SK-N-SH (cell line): ENCODE results near the gene VPS26B. TPM values are rescaled to one million over a fixed set of nuclear protein-coding genes. Genes with fewer than 3 reads are reported as not detected.

Experiments
- CTCF ChIA-PET: fragments of 300-600, 350-600 bp; formaldehyde crosslinking; extraction: SDS; loops from one replicate; lab custom pipeline; 2021; lab: Yijun Ruan, JAX
- POLR2A ChIA-PET: fragments of 350-600 bp; sonication (Branson Sonifier 250); formaldehyde crosslinking; extraction: SDS; loops from one replicate; lab custom pipeline; 2020; ENCODE audit warnings: antibody characterized with exemption, inconsistent platforms; lab: Yijun Ruan, JAX
- DNase-seq: peaks from one replicate; pipeline ENCODE4 v3.0.0; 2012
- H2AFZ ChIP-seq: fragments of 200-600 bp; sonication (generic); 2 replicates; pipeline ENCODE4 v1.8.1; 2016; ENCODE audit warnings: antibody characterized with exemption, mild to moderate bottlenecking, low read depth
- H3F3A ChIP-seq: fragments of 200-600 bp; sonication (generic); replicated peaks from 2 replicates; pipeline ENCODE3; 2016; ENCODE audit warnings: antibody characterized with exemption, mild to moderate bottlenecking; ENCODE audit not compliant: insufficient read depth
- H3K27ac ChIP-seq, 2 experiments: fragments of 200-500 bp in 1 of 2; fragments of 200-600 bp in 1 of 2; sonication (Bioruptor generic) in 1 of 2; sonication (generic), shearing (Covaris generic) in 1 of 2; 2 replicates each; pipeline versions ENCODE4 v1.5.1 to v1.6.1; 2014 to 2016; ENCODE audit warnings: low read depth in 2 of 2, inconsistent platforms in 1 of 2, low read length in 1 of 2, mild to moderate bottlenecking in 1 of 2, mixed read lengths in 1 of 2
- H3K27me3 ChIP-seq: fragments of 200-600 bp; sonication (generic), shearing (Covaris generic); 2 replicates; pipeline ENCODE4 v1.6.1; 2016; ENCODE audit warnings: mixed run types; ENCODE audit not compliant: insufficient read depth
- H3K36me3 ChIP-seq, 2 experiments: fragments of 200-500 bp in 1 of 2; fragments of 200-600 bp in 1 of 2; sonication (Bioruptor generic) in 1 of 2; sonication (generic) in 1 of 2; replicated peaks in 1 of 2; 2 replicates each; pipeline versions ENCODE3 to v1.5.1; 2014 to 2016; ENCODE audit warnings: low read length in 1 of 2, mild to moderate bottlenecking in 1 of 2; ENCODE audit not compliant: insufficient read depth in 2 of 2, control insufficient read depth in 1 of 2
- H3K4me1 ChIP-seq, 2 experiments: fragments of 200-500 bp in 1 of 2; fragments of 200-600 bp in 1 of 2; sonication (Bioruptor generic) in 1 of 2; sonication (generic), shearing (Covaris generic) in 1 of 2; 2 replicates each; pipeline versions ENCODE4 v1.5.1 to v1.6.1; 2014 to 2016; ENCODE audit warnings: low read depth in 1 of 2, low read length in 1 of 2, mixed run types in 1 of 2; ENCODE audit not compliant: insufficient read depth in 2 of 2, control insufficient read depth in 1 of 2
- H3K4me2 ChIP-seq: fragments of 200-600 bp; sonication (generic), shearing (Covaris generic); 2 replicates; pipeline ENCODE4 v1.6.1; 2017; ENCODE audit warnings: mixed run types
- H3K4me3 ChIP-seq, 2 experiments: fragments of 200-500 bp in 1 of 2; fragments of 200-600 bp in 1 of 2; sonication (Bioruptor generic) in 1 of 2; sonication (generic), shearing (Covaris generic) in 1 of 2; 2 replicates each; pipeline versions ENCODE4 v1.5.1 to v1.8.1; 2014 to 2016; ENCODE audit warnings: low read depth in 2 of 2, inconsistent platforms in 1 of 2, low read length in 1 of 2, mild to moderate bottlenecking in 1 of 2, mixed read lengths in 1 of 2, moderate library complexity in 1 of 2
- H3K79me2 ChIP-seq: fragments of 200-600 bp; sonication (generic); 2 replicates; pipeline ENCODE4 v1.8.1; 2017; ENCODE audit warnings: mild to moderate bottlenecking; ENCODE audit not compliant: insufficient read depth
- H3K9ac ChIP-seq: fragments of 200-600 bp; sonication (generic); 2 replicates; pipeline ENCODE4 v1.6.1; 2017; ENCODE audit warnings: mixed run types
- H3K9me2 ChIP-seq: fragments of 200-600 bp; sonication (generic); 2 replicates; pipeline ENCODE4 v1.6.1; 2017; ENCODE audit warnings: mixed run types
- H3K9me3 ChIP-seq: fragments of 200-600 bp; sonication (generic); 2 replicates; pipeline ENCODE4 v1.6.1; 2017; ENCODE audit warnings: mixed run types, mild to moderate bottlenecking, moderate library complexity
- H4K20me1 ChIP-seq: fragments of 200-600 bp; sonication (generic); 2 replicates; pipeline ENCODE4 v1.6.1; 2017; ENCODE audit warnings: mild to moderate bottlenecking, mixed run types; ENCODE audit not compliant: insufficient read depth
- CHD2 ChIP-seq: fragments of 150-350 bp; IDR thresholded peaks from 2 replicates; pipeline ENCODE4 v1.6.1; 2018; ENCODE audit warnings: low read length; ENCODE audit not compliant: partially characterized antibody
- ELF1 ChIP-seq: IDR thresholded peaks from 2 replicates; pipeline ENCODE4 v1.4.0; 2012
- FOXJ3 ChIP-seq: sonication (generic); formaldehyde crosslinking; IDR thresholded peaks from 2 replicates; pipeline ENCODE4 v1.5.1; 2020; ENCODE audit warnings: mild to moderate bottlenecking, missing genetic modification reagents
- FOXM1 ChIP-seq: IDR thresholded peaks from 2 replicates; pipeline ENCODE4 v1.4.0; 2012; ENCODE audit warnings: low read depth, mild to moderate bottlenecking
- GATA2 ChIP-seq: sonication (generic); formaldehyde crosslinking; IDR thresholded peaks from 2 replicates; pipeline ENCODE4 v1.5.0; 2020; ENCODE audit warnings: mild to moderate bottlenecking, missing genetic modification reagents
- IRF3 ChIP-seq: fragments of 150-350 bp; IDR thresholded peaks from 2 replicates; pipeline ENCODE4 v1.6.1; 2016; ENCODE audit warnings: mild to moderate bottlenecking, low read depth, low read length
- MXI1 ChIP-seq: IDR thresholded peaks from 2 replicates; pipeline ENCODE4 v1.6.1; 2012; ENCODE audit warnings: mild to moderate bottlenecking, low read depth, low read length, improper control_type of control experiment
- RCOR1 ChIP-seq: fragments of 150-350 bp; IDR thresholded peaks from 2 replicates; pipeline ENCODE4 v1.6.1; 2017; ENCODE audit warnings: antibody characterized with exemption, low read length
- RFX5 ChIP-seq: IDR thresholded peaks from 2 replicates; pipeline ENCODE4 v1.6.1; 2012; ENCODE audit warnings: mild to moderate bottlenecking, improper control_type of control experiment, low read length
- RXRA ChIP-seq: IDR thresholded peaks from 2 replicates; pipeline ENCODE4 v1.4.0; 2012; ENCODE audit warnings: low read depth, mild to moderate bottlenecking, borderline replicate concordance
- SIN3A ChIP-seq: IDR thresholded peaks from 2 replicates; pipeline ENCODE4 v1.6.1; 2012; ENCODE audit warnings: low read depth, mild to moderate bottlenecking, low read length, moderate library complexity, borderline replicate concordance
- WGBS: methylation state at CpG from one replicate; pipeline ENCODE4 v1.1.6; 2017; ENCODE audit warnings: low lambda C conversion rate; 5-methylcytosine and 5-hydroxymethylcytosine counted together
- polyA plus RNA-seq, 3 experiments: library from polyadenylated mRNA; depleted of rRNA; stranded (reverse); fragments of >200 nt; gene quantifications; 2 replicates each; pipeline ENCODE4 v1.2.3, GENCODE V29; 2012
- TF ChIP-seq, protein P1 (sequence below): IDR thresholded peaks from 2 replicates; pipeline ENCODE4; 2012

VPS26B gene
- polyA plus RNA-seq, 1 of the 3 experiments (the other 2 are of a cell fraction), result 53.0 TPM

- TF ChIP-seq FOXJ3 (CRISPR knock-in tag) (no peak), ELF1 (no peak), GATA2 (CRISPR knock-in tag) (0 out of 2 replicates have a peak, but pooled peaks have one; percentile 38), RCOR1 (peak; percentile 65; the same call in 1 of the 2 replicates), CHD2 (no peak), RFX5 (no peak), SIN3A (no peak), FOXM1 (no peak), RXRA (no peak), IRF3 (no peak)
- TF ChIP-seq, protein P1, sequence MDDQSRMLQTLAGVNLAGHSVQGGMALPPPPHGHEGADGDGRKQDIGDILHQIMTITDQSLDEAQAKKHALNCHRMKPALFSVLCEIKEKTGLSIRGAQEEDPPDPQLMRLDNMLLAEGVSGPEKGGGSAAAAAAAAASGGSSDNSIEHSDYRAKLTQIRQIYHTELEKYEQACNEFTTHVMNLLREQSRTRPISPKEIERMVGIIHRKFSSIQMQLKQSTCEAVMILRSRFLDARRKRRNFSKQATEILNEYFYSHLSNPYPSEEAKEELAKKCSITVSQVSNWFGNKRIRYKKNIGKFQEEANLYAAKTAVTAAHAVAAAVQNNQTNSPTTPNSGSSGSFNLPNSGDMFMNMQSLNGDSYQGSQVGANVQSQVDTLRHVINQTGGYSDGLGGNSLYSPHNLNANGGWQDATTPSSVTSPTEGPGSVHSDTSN, result no peak
- TF ChIP-seq, all 33 proteins: peak for 2
- CTCF ChIA-PET, result interaction anchor here (1.1 to 1.6 kb wide), 3 partner anchors 9 to 30 kb away, joined by 3 to 5 read pairs (median 3); no protein-coding TSS in a partner anchor
Observed at GRCh38 chr11:134231958-134232659, 7.6 kb downstream of the VPS26B start.

GRCh38 chr11:134233729-134234179 lies 9.3 kb downstream of the VPS26B start:
- TF ChIP-seq MXI1, result no peak
- TF ChIP-seq, all 33 proteins: peak for 0
- H3K36me3 ChIP-seq, result peaks cover 7 to 20% of the 10 kb centered on the region in 2 experiments
- no peak overlapping the region for H3K27ac ChIP-seq
- ChIA-PET CTCF (interaction anchor here (1.2 kb wide), 3 partner anchors 10 to 37 kb away, joined by 3 to 4 read pairs (median 3); no protein-coding TSS in a partner anchor), POLR2A (interaction anchor here (1.1 kb wide), 1 partner anchor 9 kb away, joined by 3 read pairs; the partner anchor contains the start of gene VPS26B)
- H3K4me3 ChIP-seq, result no peak overlapping the region
- H3K9me2 ChIP-seq, result no peaks in the 10 kb centered on the region
- H3K9me3 ChIP-seq, result no peaks in the 10 kb centered on the region
- H3K79me2 ChIP-seq, result peaks cover 66% of the 10 kb centered on the region
- peaks cover 9% of the 10 kb centered on the region for H4K20me1 ChIP-seq
- no peak overlapping the region for H2AFZ ChIP-seq
- DNase-seq, result no peak
- no peak overlapping the region for H3K9ac ChIP-seq
- H3K4me2 ChIP-seq, result no peak overlapping the region
- no peaks in the 10 kb centered on the region for H3K27me3 ChIP-seq
- peaks cover 17% of the 10 kb centered on the region for H3F3A ChIP-seq
- 93% methylated on average over 3 of the region's 4 CpGs for WGBS
- peaks cover 3 to 55% of the 10 kb centered on the region in 2 experiments; a peak in 3 of 4 replicates for H3K4me1 ChIP-seq

More at GRCh38 chr11:134231958-134232659, 7.6 kb downstream of the VPS26B start:
- H3K36me3 ChIP-seq, result peaks cover 14 to 25% of the 10 kb centered on the region in 2 experiments
- POLR2A ChIA-PET, result no interaction called here
- peaks cover 13% of the 10 kb centered on the region for H4K20me1 ChIP-seq
- H3K4me2 ChIP-seq, result no peak overlapping the region
- no peak overlapping the region for H2AFZ ChIP-seq
- H3K79me2 ChIP-seq, result peaks cover 74% of the 10 kb centered on the region
- no peaks in the 10 kb centered on the region for H3K9me2 ChIP-seq
- no peaks in the 10 kb centered on the region for H3K9me3 ChIP-seq
- peak; percentile 68 for DNase-seq
- WGBS, result 68% methylated on average over 10 of the region's 10 CpGs
- H3K4me3 ChIP-seq, result no peak overlapping the region
- H3K27ac ChIP-seq, result peak overlapping the region; percentile 15 to 96; a peak in 3 of 4 replicates
- no peaks in the 10 kb centered on the region for H3K27me3 ChIP-seq
- H3K9ac ChIP-seq, result no peak overlapping the region
- peaks cover 6 to 61% of the 10 kb centered on the region in 2 experiments; a peak in 3 of 4 replicates for H3K4me1 ChIP-seq
- H3F3A ChIP-seq, result peaks cover 11% of the 10 kb centered on the region
